WTC11 (cell line): ENCODE results near the gene SPEM1. TPM values are rescaled to one million over a fixed set of nuclear protein-coding genes. Genes with fewer than 3 reads are reported as not detected.

Experiments used
- ATAC-seq: fragments of 200-7000 bp; cut with Tn5 transposase; 2 replicates; pipeline ENCODE4 v1.10.0; 2021; ENCODE audit warnings: mild to moderate bottlenecking, moderate library complexity
- CTCF ChIA-PET: fragments of 300-600 bp; sonication (Branson Sonifier 250); formaldehyde crosslinking; loops from one replicate; lab custom pipeline; 2021; ENCODE audit warnings: antibody characterized with exemption; lab: Charles Lee
- POLR2A ChIA-PET: fragments of 350-600 bp; sonication (Branson Sonifier 250); formaldehyde crosslinking; loops from one replicate; lab custom pipeline; 2021; ENCODE audit warnings: antibody characterized with exemption; lab: Charles Lee
- DNase-seq: peaks from one replicate; pipeline ENCODE4 v3.0.0; 2021; ENCODE audit warnings: low spot score
- H3K27ac Mint-ChIP-seq: 2 replicates; pipeline ENCODE4 v1.8.0; 2021; ENCODE audit warnings: mixed read lengths
- H3K27me3 Mint-ChIP-seq: 2 replicates; pipeline ENCODE4 v1.8.0; 2021; ENCODE audit warnings: low read depth, mild to moderate bottlenecking, moderate library complexity, mixed read lengths
- H3K36me3 Mint-ChIP-seq: 2 replicates; pipeline ENCODE4 v1.8.0; 2021; ENCODE audit warnings: mixed read lengths
- H3K4me1 Mint-ChIP-seq: 2 replicates; pipeline ENCODE4 v1.8.0; 2022; ENCODE audit warnings: mixed read lengths
- H3K4me3 Mint-ChIP-seq: 2 replicates; pipeline ENCODE4 v1.8.0; 2021; ENCODE audit warnings: mild to moderate bottlenecking, moderate library complexity, mixed read lengths
- H3K9me3 Mint-ChIP-seq: 2 replicates; pipeline ENCODE4 v1.8.0; 2021; ENCODE audit warnings: mixed read lengths
- ARID4B ChIP-seq: sonication (generic); formaldehyde crosslinking; IDR thresholded peaks from 2 replicates; pipeline ENCODE4 v1.8.0; 2023; ENCODE audit warnings: missing genetic modification reagents, mild to moderate bottlenecking, borderline replicate concordance
- ATF1 ChIP-seq: sonication (generic); formaldehyde crosslinking; IDR thresholded peaks from 2 replicates; pipeline ENCODE4 v1.8.1; 2023; ENCODE audit warnings: mild to moderate bottlenecking, moderate library complexity, missing genetic modification reagents
- JAZF1 ChIP-seq: fragments of 250-450 bp; sonication (Bioruptor Pico); IDR thresholded peaks from 2 replicates; pipeline ENCODE4 v1.9.0; 2021; ENCODE audit warnings: moderate library complexity, mild to moderate bottlenecking, inconsistent platforms
- JUN ChIP-seq: sonication (generic); formaldehyde crosslinking; IDR thresholded peaks from 2 replicates; pipeline ENCODE4 v1.8.0; 2023; ENCODE audit warnings: mild to moderate bottlenecking, missing genetic modification reagents
- NFATC4 ChIP-seq: fragments of 250-450 bp; sonication (Bioruptor Pico); IDR thresholded peaks from 2 replicates; pipeline ENCODE4 v1.9.0; 2021; ENCODE audit warnings: mild to moderate bottlenecking
- NR2C2 ChIP-seq: sonication (generic); formaldehyde crosslinking; IDR thresholded peaks from 2 replicates; pipeline ENCODE4 v1.8.0; 2022; ENCODE audit warnings: mild to moderate bottlenecking, missing genetic modification reagents
- NR3C1 ChIP-seq: sonication (generic); formaldehyde crosslinking; conservative IDR thresholded peaks from 2 replicates; pipeline ENCODE4 v1.8.1; 2023; ENCODE audit warnings: low read depth, mild to moderate bottlenecking, missing genetic modification reagents
- OVOL2 ChIP-seq: fragments of 250-450 bp; sonication (Bioruptor Pico); IDR thresholded peaks from 2 replicates; pipeline ENCODE4 v1.9.0; 2021; ENCODE audit warnings: mild to moderate bottlenecking, borderline replicate concordance
- PREB ChIP-seq: sonication (generic); formaldehyde crosslinking; IDR thresholded peaks from 2 replicates; pipeline ENCODE4 v1.8.1; 2022; ENCODE audit warnings: mild to moderate bottlenecking, missing genetic modification reagents, moderate library complexity, borderline replicate concordance
- ZNF671 ChIP-seq: fragments of 250-450 bp; sonication (Bioruptor Pico); IDR thresholded peaks from 2 replicates; pipeline ENCODE4 v1.8.0; 2021; ENCODE audit warnings: mild to moderate bottlenecking
- total RNA-seq: library from RNA; stranded (reverse); gene quantifications from 3 replicates; pipeline ENCODE4 v1.2.3, GENCODE V29; 2021
- TF ChIP-seq, protein P1 (sequence below): sonication (generic); formaldehyde crosslinking; IDR thresholded peaks from 2 replicates; pipeline ENCODE4 v1.8.1; 2023; ENCODE audit warnings: mild to moderate bottlenecking, missing genetic modification reagents, moderate library complexity
- TF ChIP-seq, protein P2 (sequence below): sonication (generic); formaldehyde crosslinking; IDR thresholded peaks from 2 replicates; pipeline ENCODE4 v1.8.0; 2022; ENCODE audit warnings: missing genetic modification reagents
- TF ChIP-seq, protein P3 (sequence below): fragments of 250-450 bp; sonication (Bioruptor Pico); IDR thresholded peaks from 2 replicates; pipeline ENCODE4 v1.9.0; 2021; ENCODE audit warnings: moderate library complexity, mild to moderate bottlenecking, inconsistent platforms, borderline replicate concordance
- TF ChIP-seq, protein P4 (sequence below): sonication (generic); formaldehyde crosslinking; IDR thresholded peaks from 2 replicates; pipeline ENCODE4 v1.8.0; 2022; ENCODE audit warnings: mild to moderate bottlenecking, missing genetic modification reagents
- TF ChIP-seq, protein P5 (sequence below): fragments of 250-450 bp; sonication (Bioruptor Pico); IDR thresholded peaks from 2 replicates; pipeline ENCODE4 v1.9.0; 2021; ENCODE audit warnings: mild to moderate bottlenecking
- TF ChIP-seq, protein P6 (sequence below): fragments of 250-450 bp; sonication (Bioruptor Pico); IDR thresholded peaks from 2 replicates; pipeline ENCODE4 v2.1.2; 2022; ENCODE audit warnings: mild to moderate bottlenecking, moderate library complexity

Gene SPEM1
- total RNA-seq, 1 experiment from 2014 or later: 0.35 TPM

GRCh38 chr17:7435676-7436555 is 15.8 kb downstream of the SPEM1 start (continued):
- TF ChIP-seq, protein P1, sequence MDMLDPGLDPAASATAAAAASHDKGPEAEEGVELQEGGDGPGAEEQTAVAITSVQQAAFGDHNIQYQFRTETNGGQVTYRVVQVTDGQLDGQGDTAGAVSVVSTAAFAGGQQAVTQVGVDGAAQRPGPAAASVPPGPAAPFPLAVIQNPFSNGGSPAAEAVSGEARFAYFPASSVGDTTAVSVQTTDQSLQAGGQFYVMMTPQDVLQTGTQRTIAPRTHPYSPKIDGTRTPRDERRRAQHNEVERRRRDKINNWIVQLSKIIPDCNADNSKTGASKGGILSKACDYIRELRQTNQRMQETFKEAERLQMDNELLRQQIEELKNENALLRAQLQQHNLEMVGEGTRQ (CRISPR knock-in tag): peak; percentile 78
- TF ChIP-seq, protein P2, sequence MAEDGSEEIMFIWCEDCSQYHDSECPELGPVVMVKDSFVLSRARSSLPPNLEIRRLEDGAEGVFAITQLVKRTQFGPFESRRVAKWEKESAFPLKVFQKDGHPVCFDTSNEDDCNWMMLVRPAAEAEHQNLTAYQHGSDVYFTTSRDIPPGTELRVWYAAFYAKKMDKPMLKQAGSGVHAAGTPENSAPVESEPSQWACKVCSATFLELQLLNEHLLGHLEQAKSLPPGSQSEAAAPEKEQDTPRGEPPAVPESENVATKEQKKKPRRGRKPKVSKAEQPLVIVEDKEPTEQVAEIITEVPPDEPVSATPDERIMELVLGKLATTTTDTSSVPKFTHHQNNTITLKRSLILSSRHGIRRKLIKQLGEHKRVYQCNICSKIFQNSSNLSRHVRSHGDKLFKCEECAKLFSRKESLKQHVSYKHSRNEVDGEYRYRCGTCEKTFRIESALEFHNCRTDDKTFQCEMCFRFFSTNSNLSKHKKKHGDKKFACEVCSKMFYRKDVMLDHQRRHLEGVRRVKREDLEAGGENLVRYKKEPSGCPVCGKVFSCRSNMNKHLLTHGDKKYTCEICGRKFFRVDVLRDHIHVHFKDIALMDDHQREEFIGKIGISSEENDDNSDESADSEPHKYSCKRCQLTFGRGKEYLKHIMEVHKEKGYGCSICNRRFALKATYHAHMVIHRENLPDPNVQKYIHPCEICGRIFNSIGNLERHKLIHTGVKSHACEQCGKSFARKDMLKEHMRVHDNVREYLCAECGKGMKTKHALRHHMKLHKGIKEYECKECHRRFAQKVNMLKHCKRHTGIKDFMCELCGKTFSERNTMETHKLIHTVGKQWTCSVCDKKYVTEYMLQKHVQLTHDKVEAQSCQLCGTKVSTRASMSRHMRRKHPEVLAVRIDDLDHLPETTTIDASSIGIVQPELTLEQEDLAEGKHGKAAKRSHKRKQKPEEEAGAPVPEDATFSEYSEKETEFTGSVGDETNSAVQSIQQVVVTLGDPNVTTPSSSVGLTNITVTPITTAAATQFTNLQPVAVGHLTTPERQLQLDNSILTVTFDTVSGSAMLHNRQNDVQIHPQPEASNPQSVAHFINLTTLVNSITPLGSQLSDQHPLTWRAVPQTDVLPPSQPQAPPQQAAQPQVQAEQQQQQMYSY: peak; percentile 37; the same call in 1 of the 2 replicates

DNA sequence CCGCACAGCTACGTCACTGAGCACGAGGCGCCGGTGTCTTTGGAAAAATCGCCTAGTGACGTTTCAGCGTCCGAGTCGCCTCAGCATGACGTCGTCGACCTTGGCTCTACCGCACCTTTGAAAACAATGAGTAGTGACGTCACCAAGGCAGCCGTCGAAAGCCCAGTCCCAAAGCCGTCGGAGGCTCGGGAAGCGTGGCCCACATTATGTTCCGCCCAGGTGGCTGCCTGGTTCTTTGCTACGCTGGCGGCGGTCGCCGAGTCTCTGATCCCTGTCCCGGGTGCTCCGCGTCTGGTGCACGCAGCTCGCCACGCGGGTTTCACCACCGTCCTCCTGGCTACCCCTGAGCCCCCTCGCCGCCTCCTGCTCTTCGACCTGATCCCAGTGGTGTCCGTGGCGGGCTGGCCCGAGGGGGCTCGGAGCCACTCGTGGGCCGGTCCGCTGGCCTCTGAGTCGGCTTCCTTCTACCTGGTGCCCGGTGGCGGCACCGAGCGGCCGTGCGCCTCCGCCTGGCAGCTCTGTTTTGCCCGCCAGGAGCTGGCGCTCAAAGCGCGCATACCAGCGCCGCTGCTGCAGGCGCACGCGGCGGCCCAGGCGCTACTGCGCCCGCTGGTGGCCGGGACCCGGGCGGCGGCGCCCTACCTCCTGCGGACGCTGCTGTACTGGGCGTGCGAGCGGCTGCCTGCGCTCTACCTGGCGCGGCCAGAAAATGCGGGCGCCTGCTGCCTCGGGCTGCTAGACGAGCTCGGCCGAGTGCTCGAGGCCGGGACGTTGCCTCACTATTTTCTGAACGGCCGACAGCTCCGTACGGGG is 16.6 kb downstream of the SPEM1 start:
- Mint-ChIP-seq H3K9me3 (no peaks in the 10 kb centered on the region), H3K27ac (peak overlapping the region; percentile 98), H3K36me3 (no peaks in the 10 kb centered on the region), H3K4me3 (peak overlapping the region; percentile 90), H3K4me1 (peaks cover 24% of the 10 kb centered on the region), H3K27me3 (peaks cover 17% of the 10 kb centered on the region)
- DNase-seq: peak; percentile 89
- CTCF ChIA-PET: interaction anchor here (0.8 to 4.7 kb wide), 39 partner anchors 8 to 267 kb away, joined by 3 to 69 read pairs (median 6); partner anchors contain the start of genes ACAP1, CHRNB1, KCTD11 and NEURL4
- POLR2A ChIA-PET: interaction anchor here (0.7 to 4.2 kb wide), 17 partner anchors 8 to 251 kb away, joined by 3 to 38 read pairs (median 4); partner anchors contain the start of genes CHRNB1, NEURL4, POLR2A and TMEM256
- ATAC-seq: peak; percentile 50
- no peak for TF ChIP-seq NR2C2 (CRISPR knock-in tag)
- TF ChIP-seq JAZF1 (CRISPR knock-in tag): no peak
- TF ChIP-seq, protein P3, sequence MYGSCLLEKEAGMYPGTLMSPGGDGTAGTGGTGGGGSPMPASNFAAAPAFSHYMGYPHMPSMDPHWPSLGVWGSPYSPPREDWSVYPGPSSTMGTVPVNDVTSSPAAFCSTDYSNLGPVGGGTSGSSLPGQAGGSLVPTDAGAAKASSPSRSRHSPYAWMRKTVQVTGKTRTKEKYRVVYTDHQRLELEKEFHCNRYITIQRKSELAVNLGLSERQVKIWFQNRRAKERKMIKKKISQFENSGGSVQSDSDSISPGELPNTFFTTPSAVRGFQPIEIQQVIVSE (CRISPR knock-in tag): no peak
- peak; percentile 87; the same call in 1 of the 2 replicates for TF ChIP-seq NR3C1 (CRISPR knock-in tag)
- TF ChIP-seq JUN: no peak
- TF ChIP-seq, protein P4, sequence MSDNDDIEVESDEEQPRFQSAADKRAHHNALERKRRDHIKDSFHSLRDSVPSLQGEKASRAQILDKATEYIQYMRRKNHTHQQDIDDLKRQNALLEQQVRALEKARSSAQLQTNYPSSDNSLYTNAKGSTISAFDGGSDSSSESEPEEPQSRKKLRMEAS (CRISPR knock-in tag): peak; percentile 91
- TF ChIP-seq, protein P5, sequence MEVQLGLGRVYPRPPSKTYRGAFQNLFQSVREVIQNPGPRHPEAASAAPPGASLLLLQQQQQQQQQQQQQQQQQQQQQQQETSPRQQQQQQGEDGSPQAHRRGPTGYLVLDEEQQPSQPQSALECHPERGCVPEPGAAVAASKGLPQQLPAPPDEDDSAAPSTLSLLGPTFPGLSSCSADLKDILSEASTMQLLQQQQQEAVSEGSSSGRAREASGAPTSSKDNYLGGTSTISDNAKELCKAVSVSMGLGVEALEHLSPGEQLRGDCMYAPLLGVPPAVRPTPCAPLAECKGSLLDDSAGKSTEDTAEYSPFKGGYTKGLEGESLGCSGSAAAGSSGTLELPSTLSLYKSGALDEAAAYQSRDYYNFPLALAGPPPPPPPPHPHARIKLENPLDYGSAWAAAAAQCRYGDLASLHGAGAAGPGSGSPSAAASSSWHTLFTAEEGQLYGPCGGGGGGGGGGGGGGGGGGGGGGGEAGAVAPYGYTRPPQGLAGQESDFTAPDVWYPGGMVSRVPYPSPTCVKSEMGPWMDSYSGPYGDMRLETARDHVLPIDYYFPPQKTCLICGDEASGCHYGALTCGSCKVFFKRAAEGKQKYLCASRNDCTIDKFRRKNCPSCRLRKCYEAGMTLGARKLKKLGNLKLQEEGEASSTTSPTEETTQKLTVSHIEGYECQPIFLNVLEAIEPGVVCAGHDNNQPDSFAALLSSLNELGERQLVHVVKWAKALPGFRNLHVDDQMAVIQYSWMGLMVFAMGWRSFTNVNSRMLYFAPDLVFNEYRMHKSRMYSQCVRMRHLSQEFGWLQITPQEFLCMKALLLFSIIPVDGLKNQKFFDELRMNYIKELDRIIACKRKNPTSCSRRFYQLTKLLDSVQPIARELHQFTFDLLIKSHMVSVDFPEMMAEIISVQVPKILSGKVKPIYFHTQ (CRISPR knock-in tag): no peak
- no peak for TF ChIP-seq ZNF671
- TF ChIP-seq, protein P6, sequence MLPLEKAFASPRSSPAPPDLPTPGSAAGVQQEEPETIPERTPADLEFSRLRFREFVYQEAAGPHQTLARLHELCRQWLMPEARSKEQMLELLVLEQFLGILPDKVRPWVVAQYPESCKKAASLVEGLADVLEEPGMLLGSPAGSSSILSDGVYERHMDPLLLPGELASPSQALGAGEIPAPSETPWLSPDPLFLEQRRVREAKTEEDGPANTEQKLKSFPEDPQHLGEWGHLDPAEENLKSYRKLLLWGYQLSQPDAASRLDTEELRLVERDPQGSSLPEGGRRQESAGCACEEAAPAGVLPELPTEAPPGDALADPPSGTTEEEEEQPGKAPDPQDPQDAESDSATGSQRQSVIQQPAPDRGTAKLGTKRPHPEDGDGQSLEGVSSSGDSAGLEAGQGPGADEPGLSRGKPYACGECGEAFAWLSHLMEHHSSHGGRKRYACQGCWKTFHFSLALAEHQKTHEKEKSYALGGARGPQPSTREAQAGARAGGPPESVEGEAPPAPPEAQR: no peak
- TF ChIP-seq PREB (CRISPR knock-in tag): no peak
- TF ChIP-seq OVOL2 (CRISPR knock-in tag): no peak
- no peak for TF ChIP-seq NFATC4 (CRISPR knock-in tag)
- TF ChIP-seq ATF1: no peak
- peak; percentile 22; the same call in 1 of the 2 replicates for TF ChIP-seq ARID4B (CRISPR knock-in tag)
